Mesenchymal stem cell (in vitro differentiated cells and primary cell): ENCODE measurements around the gene ZDHHC7.

Experiments used
- DNase-seq: peaks from one replicate; pipeline ENCODE4 v3.0.0-alpha.2; 2013
- H2AFZ ChIP-seq: one replicate; pipeline ENCODE4 v1.6.1; 2013; ENCODE audit warnings: low read depth, mild to moderate bottlenecking, control low read depth, inconsistent platforms, low read length, moderate library complexity
- H2AK5ac ChIP-seq: 2 replicates; pipeline ENCODE4 v1.6.1; 2013; ENCODE audit warnings: low read length, moderate library complexity, mild to moderate bottlenecking, inconsistent platforms; ENCODE audit not compliant: severe bottlenecking
- H2BK120ac ChIP-seq: one replicate; pipeline ENCODE4 v1.6.1; 2013; ENCODE audit warnings: low read depth, mild to moderate bottlenecking, inconsistent platforms, low read length, moderate library complexity
- H2BK12ac ChIP-seq, 2 experiments: one replicate each; pipeline ENCODE4 v1.6.1; 2013; ENCODE audit warnings: inconsistent platforms in 2 of 2, low read length in 2 of 2, mild to moderate bottlenecking in 2 of 2, moderate library complexity in 2 of 2, control low read depth in 1 of 2
- H2BK15ac ChIP-seq: one replicate; pipeline ENCODE4 v1.6.1; 2013; ENCODE audit warnings: mild to moderate bottlenecking, low read depth, inconsistent platforms; ENCODE audit not compliant: poor library complexity, severe bottlenecking
- H2BK5ac ChIP-seq: 2 replicates; pipeline ENCODE4 v1.6.1; 2013; ENCODE audit warnings: low read depth, mild to moderate bottlenecking, low read length, control low read depth, inconsistent platforms; ENCODE audit not compliant: poor library complexity, severe bottlenecking
- H3K14ac ChIP-seq, 2 experiments: one replicate each; pipeline ENCODE4 v1.6.1; 2013; ENCODE audit warnings: inconsistent platforms in 2 of 2, low read length in 2 of 2, control low read depth in 1 of 2, mild to moderate bottlenecking in 1 of 2, moderate library complexity in 1 of 2
- H3K18ac ChIP-seq, 2 experiments: one replicate each; pipeline ENCODE4 v1.6.1; 2013; ENCODE audit warnings: inconsistent platforms in 2 of 2, low read length in 2 of 2, control low read depth in 1 of 2, low read depth in 1 of 2, mild to moderate bottlenecking in 1 of 2
- H3K23ac ChIP-seq, 2 experiments: one replicate each; pipeline ENCODE4 v1.6.1; 2013; ENCODE audit warnings: inconsistent platforms in 2 of 2, low read length in 2 of 2, mild to moderate bottlenecking in 2 of 2, moderate library complexity in 2 of 2, control low read depth in 1 of 2
- H3K27ac ChIP-seq: 2 replicates; pipeline ENCODE4 v1.5.1; 2013; ENCODE audit warnings: mild to moderate bottlenecking, moderate library complexity, low read length, control low read depth, inconsistent platforms; ENCODE audit not compliant: poor library complexity, severe bottlenecking
- H3K27me3 ChIP-seq, 2 experiments: 2 replicates each; pipeline versions ENCODE4 v1.6.1 to v1.7.0; 2013; ENCODE audit warnings: low read length in 2 of 2, mild to moderate bottlenecking in 2 of 2, moderate library complexity in 2 of 2, control low read depth in 1 of 2, inconsistent platforms in 1 of 2; ENCODE audit not compliant: control insufficient read depth in 1 of 2, insufficient read depth in 1 of 2
- H3K36me3 ChIP-seq, 2 experiments: 2 replicates each; pipeline versions ENCODE4 v1.6.1 to v1.7.0; 2013; ENCODE audit warnings: low read length in 2 of 2, control low read depth in 1 of 2, inconsistent platforms in 1 of 2, low read depth in 1 of 2, mild to moderate bottlenecking in 1 of 2; ENCODE audit not compliant: insufficient read depth in 2 of 2, control insufficient read depth in 1 of 2
- H3K4ac ChIP-seq, 2 experiments: one replicate each; pipeline ENCODE4 v1.6.1; 2013; ENCODE audit warnings: inconsistent platforms in 2 of 2, low read length in 2 of 2, mild to moderate bottlenecking in 2 of 2, moderate library complexity in 2 of 2, control low read depth in 1 of 2, low read depth in 1 of 2
- H3K4me1 ChIP-seq: 2 replicates; pipeline ENCODE4 v1.6.1; 2013; ENCODE audit warnings: low read depth, low read length, control low read depth; ENCODE audit not compliant: control insufficient read depth, insufficient read depth
- H3K4me2 ChIP-seq: 2 replicates; pipeline ENCODE4 v1.6.1; 2013; ENCODE audit warnings: low read length, mild to moderate bottlenecking, inconsistent platforms; ENCODE audit not compliant: poor library complexity, severe bottlenecking
- H3K4me3 ChIP-seq, 2 experiments: 2 replicates each; pipeline versions ENCODE4 v1.5.1 to v1.7.0; 2013; ENCODE audit warnings: low read length in 2 of 2, mild to moderate bottlenecking in 2 of 2, control low read depth in 1 of 2, low read depth in 1 of 2; ENCODE audit not compliant: insufficient read depth in 1 of 2
- H3K79me1 ChIP-seq: replicated peaks from 2 replicates; pipeline ENCODE4 v1.6.1; 2013; ENCODE audit warnings: mild to moderate bottlenecking, control low read depth, low read length, inconsistent platforms; ENCODE audit not compliant: poor library complexity, severe bottlenecking
- H3K9ac ChIP-seq: 2 replicates; pipeline ENCODE4 v1.7.0; 2013; ENCODE audit warnings: mild to moderate bottlenecking, low read length, moderate library complexity
- H3K9me3 ChIP-seq: 2 replicates; pipeline ENCODE4 v1.7.0; 2013; ENCODE audit warnings: mild to moderate bottlenecking, low read length; ENCODE audit not compliant: control insufficient read depth
- H4K8ac ChIP-seq: one replicate; pipeline ENCODE4 v1.6.1; 2013; ENCODE audit warnings: inconsistent platforms, mild to moderate bottlenecking, low read length, moderate library complexity
- H4K91ac ChIP-seq: one replicate; pipeline ENCODE4 v1.6.1; 2013; ENCODE audit warnings: mild to moderate bottlenecking, low read length, inconsistent platforms
- WGBS: methylation state at CpG from one replicate; pipeline ENCODE4 v1.1.7; 2013; ENCODE audit warnings: mixed read lengths; 5-methylcytosine and 5-hydroxymethylcytosine counted together

ZDHHC7 gene

GRCh38 chr16:85003076-85003475, 8.3 kb downstream of the ZDHHC7 start:
- H3K36me3 ChIP-seq: peaks cover 7 to 19% of the 10 kb centered on the region in 2 experiments
- H3K4me2 ChIP-seq: no peak overlapping the region
- H2AK5ac ChIP-seq: peak overlapping the region; percentile 87
- H2AFZ ChIP-seq: no peak overlapping the region
- no peaks in the 10 kb centered on the region for H3K27me3 ChIP-seq
- peak overlapping the region in 1 of 2 experiments; percentile 69 for H3K4me3 ChIP-seq
- peak overlapping the region; percentile 14 to 65 for H2BK12ac ChIP-seq
- H3K9ac ChIP-seq: peak overlapping the region; percentile 89
- peaks cover 42% of the 10 kb centered on the region for H3K4me1 ChIP-seq
- no peak overlapping the region for H3K23ac ChIP-seq
- H4K91ac ChIP-seq: peak overlapping the region; percentile 91
- no peaks in the 10 kb centered on the region for H3K79me1 ChIP-seq
- peak overlapping the region; percentile 17 for H3K27ac ChIP-seq
- peak overlapping the region in 1 of 2 experiments; percentile 95 for H3K4ac ChIP-seq
- H2BK15ac ChIP-seq: peak overlapping the region; percentile 33
- no peak overlapping the region for H3K14ac ChIP-seq
- H3K9me3 ChIP-seq: no peaks in the 10 kb centered on the region
- H3K18ac ChIP-seq: peak overlapping the region in 1 of 2 experiments; percentile 55
- 92% methylated on average over 13 of the region's 13 CpGs for WGBS
- peak overlapping the region; percentile 81 for H4K8ac ChIP-seq
- peak overlapping the region; percentile 12 for H2BK120ac ChIP-seq
- H2BK5ac ChIP-seq: no peak overlapping the region
- DNase-seq: no peak

DNA sequence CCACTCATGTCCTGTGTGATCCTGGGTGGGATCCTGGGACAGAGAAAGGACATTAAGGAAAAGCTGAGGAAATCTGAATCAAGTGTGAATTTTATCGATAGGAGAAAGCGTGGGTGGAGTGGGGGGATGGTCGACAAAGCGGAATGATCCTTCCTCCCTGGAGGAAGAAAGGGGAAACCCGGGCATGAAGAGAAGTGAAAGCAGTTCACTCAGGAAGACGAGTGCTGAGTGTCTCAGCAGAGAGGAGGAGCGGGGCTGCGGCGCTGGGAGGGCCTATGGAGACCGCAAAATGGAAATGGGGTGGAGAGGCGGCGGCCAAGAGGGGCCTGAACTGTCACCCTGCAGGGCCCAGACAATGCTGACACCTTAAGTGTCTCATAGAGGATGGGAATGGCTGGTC, 8.7 kb downstream of the ZDHHC7 start:
- H3K79me1 ChIP-seq: no peaks in the 10 kb centered on the region
- no peak overlapping the region for H3K23ac ChIP-seq

DNA sequence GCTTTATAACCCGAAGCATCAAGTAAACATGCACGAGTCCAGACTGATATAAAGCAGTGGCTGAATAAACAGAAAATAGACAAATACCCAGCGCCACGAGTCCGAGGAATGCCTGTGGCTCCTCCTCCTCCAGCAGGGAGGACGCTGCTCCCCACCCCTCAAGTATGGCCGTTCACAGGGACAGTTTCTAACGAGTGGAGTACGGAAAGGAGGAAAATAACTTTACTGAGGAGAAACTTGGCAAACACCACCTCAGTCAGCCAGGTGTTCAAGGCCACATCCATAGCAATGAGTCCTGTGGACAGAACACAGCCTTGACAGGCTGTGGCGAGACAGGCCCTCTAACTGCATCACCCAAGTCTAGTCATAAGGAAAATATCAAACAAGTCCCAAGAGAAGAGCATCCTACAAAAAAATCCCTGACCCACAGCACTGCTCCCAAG, 9.2 kb downstream of the ZDHHC7 start:
- Histone ChIP-seq H2BK120ac (no peak overlapping the region), H3K4me2 (no peak overlapping the region), H3K4me1 (peaks cover 40% of the 10 kb centered on the region), H3K9ac (peak overlapping the region; percentile 89), H2BK12ac (no peak overlapping the region), H3K23ac (no peak overlapping the region), H2BK15ac (no peak overlapping the region), H3K36me3 (peaks cover 7 to 17% of the 10 kb centered on the region in 2 experiments), H2AFZ (no peak overlapping the region), H3K9me3 (no peaks in the 10 kb centered on the region), H3K27me3 (no peaks in the 10 kb centered on the region), H3K14ac (no peak overlapping the region), H4K8ac (peak overlapping the region; percentile 47), H3K18ac (peak overlapping the region; percentile 14 to 37), H3K4ac (no peak overlapping the region), H4K91ac (peak overlapping the region; percentile 9), H3K79me1 (no peaks in the 10 kb centered on the region), H2AK5ac (peak overlapping the region; percentile 87), H2BK5ac (no peak overlapping the region), H3K27ac (peak overlapping the region; percentile 4), H3K4me3 (peak overlapping the region in 1 of 2 experiments; percentile 69)
- WGBS: 87% methylated on average over 10 of the region's 10 CpGs
- no peak for DNase-seq

More for the DNA sequence above, 8.7 kb downstream of the ZDHHC7 start:
- Histone ChIP-seq H3K27me3 (no peaks in the 10 kb centered on the region), H2BK12ac (peak overlapping the region; percentile 14 to 32), H2BK5ac (no peak overlapping the region), H3K14ac (no peak overlapping the region), H2AFZ (no peak overlapping the region), H3K9ac (peak overlapping the region; percentile 89), H3K4ac (no peak overlapping the region), H3K4me1 (peaks cover 40% of the 10 kb centered on the region), H3K4me2 (no peak overlapping the region), H4K8ac (peak overlapping the region; percentile 19), H3K4me3 (peak overlapping the region in 1 of 2 experiments; percentile 69), H2BK15ac (no peak overlapping the region), H4K91ac (peak overlapping the region; percentile 91), H3K18ac (peak overlapping the region in 1 of 2 experiments; percentile 35), H3K27ac (peak overlapping the region; percentile 17), H3K9me3 (no peaks in the 10 kb centered on the region), H3K36me3 (peaks cover 7 to 17% of the 10 kb centered on the region in 2 experiments), H2AK5ac (peak overlapping the region; percentile 87), H2BK120ac (no peak overlapping the region)
- 86% methylated on average over 10 of the region's 12 CpGs for WGBS
- DNase-seq: no peak

DNA sequence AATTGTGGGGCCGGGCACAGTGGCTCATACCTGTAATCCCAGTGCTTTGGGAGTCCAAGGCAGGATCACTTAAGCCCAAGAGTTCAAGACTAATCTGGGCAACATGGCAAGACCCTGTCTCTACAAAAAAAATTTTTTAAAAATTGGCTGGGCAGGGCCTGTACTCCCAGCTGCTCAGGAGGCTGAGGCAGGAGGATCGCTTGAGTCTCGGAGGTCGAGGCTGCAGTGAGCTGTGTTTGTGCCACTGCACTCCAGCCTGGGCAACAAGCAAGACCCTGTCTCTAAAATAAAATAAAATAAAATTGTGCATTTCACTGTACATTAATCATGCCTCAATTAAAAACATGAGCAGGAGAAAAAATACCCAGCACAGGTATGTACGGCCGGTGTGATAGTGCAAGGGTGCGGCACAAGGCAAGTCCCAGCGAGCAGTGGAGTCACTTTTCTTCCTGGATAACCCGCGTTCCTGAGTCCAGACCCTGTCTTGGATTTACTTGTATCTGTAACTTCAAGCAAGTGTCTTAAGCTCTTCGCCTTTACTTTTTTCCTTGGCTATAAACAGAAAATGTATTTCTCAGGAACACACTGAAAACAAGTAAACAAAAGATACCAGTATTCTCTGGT, 11.4 kb downstream of the ZDHHC7 start:
- Histone ChIP-seq H3K27me3 (no peaks in the 10 kb centered on the region), H3K4me2 (no peak overlapping the region), H2AFZ (no peak overlapping the region), H2BK5ac (peak overlapping the region; percentile 26), H3K9me3 (no peaks in the 10 kb centered on the region), H4K8ac (no peak overlapping the region), H3K27ac (peak overlapping the region; percentile 65), H3K4me3 (no peak overlapping the region), H3K14ac (no peak overlapping the region), H3K4ac (peak overlapping the region in 1 of 2 experiments; percentile 47), H4K91ac (no peak overlapping the region), H3K18ac (peak overlapping the region; percentile 49 to 50), H2BK15ac (no peak overlapping the region), H3K36me3 (peaks cover 12 to 30% of the 10 kb centered on the region in 2 experiments), H2BK120ac (peak overlapping the region; percentile 24), H3K4me1 (peaks cover 42% of the 10 kb centered on the region), H3K9ac (peak overlapping the region; percentile 39), H3K23ac (no peak overlapping the region), H3K79me1 (no peaks in the 10 kb centered on the region), H2AK5ac (peak overlapping the region; percentile 78), H2BK12ac (no peak overlapping the region)
- no peak for DNase-seq
- 87% methylated on average over 11 of the region's 11 CpGs for WGBS
